Measurements from ENCODE around the gene GVQW3. TPM values are rescaled to one million over a fixed set of nuclear protein-coding genes. Genes with fewer than 3 reads are reported as not detected.

GVQW3 gene
- total RNA-seq, 1 experiment from 2014 or later = 1.2 TPM

- CTCF ChIA-PET = interaction anchor here (0.6 kb wide), 1 partner anchor 97 kb away, joined by 9 read pairs; no protein-coding TSS in a partner anchor
- H3K27me3 ChIP-seq (ENCODE audit: low read length) = no peaks in the 10 kb centered on the region
- BruUV-seq (replicated peaks) = no TSS peak
- intact Hi-C loops (cut with micrococcal nuclease) = no loop called here
- DNase-seq (peak; percentile 38), ATAC-seq (peak; percentile 6)
- POLR2A ChIA-PET (ENCODE audit: unreplicated experiment) = no interaction called here
- H3K9me2 ChIP-seq (replicated peaks; ENCODE audit: low read length) = no peaks in the 10 kb centered on the region
- peak overlapping the region; percentile 73 for H3K4me3 ChIP-seq (ENCODE audit: low read length)
- peaks cover 38% of the 10 kb centered on the region for H4K20me1 ChIP-seq (ENCODE audit: low read length)
- peaks cover 21% of the 10 kb centered on the region for H3K4me1 ChIP-seq (ENCODE audit: insufficient read depth, low read length)
- H3K27ac ChIP-seq (ENCODE audit: low read length) = no peak overlapping the region
- H2AFZ ChIP-seq (ENCODE audit: low read length) = peak overlapping the region; percentile 15
- H3K9me3 ChIP-seq (ENCODE audit: low read length) = no peaks in the 10 kb centered on the region
- no peaks in the 10 kb centered on the region for H3K36me3 ChIP-seq (ENCODE audit: low read depth, low read length)
- H3K9ac ChIP-seq (ENCODE audit: low read length) = peak overlapping the region; percentile 82
- peaks cover 65% of the 10 kb centered on the region for H3K79me2 ChIP-seq (ENCODE audit: low read length)
- peak overlapping the region; percentile 95 for H3K4me2 ChIP-seq (ENCODE audit: low read length)
- TF ChIP-seq EZH2 (IDR thresholded peaks at IDR 0.05; ENCODE audit: low read length, unreplicated experiment) (no peak), CTCF (conservative IDR thresholded peaks at IDR 0.05; ENCODE audit: low read depth, low read length) (no peak), EZH2phosphoT487 (IDR thresholded peaks at IDR 0.05; ENCODE audit: borderline replicate concordance, low read length) (no peak)
- H3F3A ChIP-seq (ENCODE audit: low read length, unreplicated experiment) = no peaks in the 10 kb centered on the region
Observed at GRCh38 chr11:76380159-76380976, 755 bp upstream of the GVQW3 start.

- Histone ChIP-seq H3K4me3 (ENCODE audit: low read length) (peak overlapping the region; percentile 73; the same call in 1 of the 2 replicates), H2AFZ (ENCODE audit: low read length) (no peak overlapping the region), H3K4me1 (ENCODE audit: insufficient read depth, low read length) (peaks cover 21% of the 10 kb centered on the region), H3K9me3 (ENCODE audit: low read length) (no peaks in the 10 kb centered on the region), H3K27ac (ENCODE audit: low read length) (no peak overlapping the region), H3F3A (ENCODE audit: low read length, unreplicated experiment) (no peaks in the 10 kb centered on the region), H4K20me1 (ENCODE audit: low read length) (peaks cover 22% of the 10 kb centered on the region), H3K27me3 (ENCODE audit: low read length) (no peaks in the 10 kb centered on the region), H3K36me3 (ENCODE audit: low read depth, low read length) (no peaks in the 10 kb centered on the region), H3K9ac (ENCODE audit: low read length) (no peak overlapping the region), H3K4me2 (ENCODE audit: low read length) (peak overlapping the region; percentile 93), H3K9me2 (replicated peaks; ENCODE audit: low read length) (no peaks in the 10 kb centered on the region), H3K79me2 (ENCODE audit: low read length) (peaks cover 46% of the 10 kb centered on the region)
- ChIA-PET POLR2A (ENCODE audit: unreplicated experiment) (interaction anchor here (0.6 kb wide), 1 partner anchor 1074 kb away, joined by 4 read pairs; no protein-coding TSS in a partner anchor), CTCF (no interaction called here)
- no peak for ATAC-seq
- no peak for DNase-seq
- BruUV-seq (replicated peaks) = no TSS peak
- TF ChIP-seq CTCF (conservative IDR thresholded peaks at IDR 0.05; ENCODE audit: low read depth, low read length) (no peak), EZH2phosphoT487 (IDR thresholded peaks at IDR 0.05; ENCODE audit: borderline replicate concordance, low read length) (no peak), EZH2 (IDR thresholded peaks at IDR 0.05; ENCODE audit: low read length, unreplicated experiment) (no peak)
- intact Hi-C loops (cut with micrococcal nuclease) = no loop called here
Observed at GRCh38 chr11:76382209-76382608, 1.1 kb downstream of the GVQW3 start.

GRCh38 chr11:76385903-76386302 is 4.8 kb downstream of the GVQW3 start:
- Histone ChIP-seq H3K27me3 (ENCODE audit: low read length) (no peaks in the 10 kb centered on the region), H3K4me3 (ENCODE audit: low read length) (no peak overlapping the region), H3K9me3 (ENCODE audit: low read length) (no peaks in the 10 kb centered on the region), H3K4me1 (ENCODE audit: insufficient read depth, low read length) (peaks cover 12% of the 10 kb centered on the region), H3K9me2 (replicated peaks; ENCODE audit: low read length) (no peaks in the 10 kb centered on the region), H3K79me2 (ENCODE audit: low read length) (peaks cover 12% of the 10 kb centered on the region), H3K9ac (ENCODE audit: low read length) (no peak overlapping the region), H3F3A (ENCODE audit: low read length, unreplicated experiment) (no peaks in the 10 kb centered on the region), H4K20me1 (ENCODE audit: low read length) (no peaks in the 10 kb centered on the region), H3K36me3 (ENCODE audit: low read depth, low read length) (no peaks in the 10 kb centered on the region), H3K4me2 (ENCODE audit: low read length) (no peak overlapping the region), H2AFZ (ENCODE audit: low read length) (no peak overlapping the region), H3K27ac (ENCODE audit: low read length) (no peak overlapping the region)
- ATAC-seq (no peak), DNase-seq (no peak)
- intact Hi-C loops (cut with micrococcal nuclease) = no loop called here
- ChIA-PET CTCF (no interaction called here), POLR2A (ENCODE audit: unreplicated experiment) (no interaction called here)
- no peak for TF ChIP-seq CTCF (conservative IDR thresholded peaks at IDR 0.05; ENCODE audit: low read depth, low read length)
- no TSS peak for BruUV-seq (replicated peaks)
